ENCODE data around the gene KLHL20. TPM values are rescaled to one million over a fixed set of nuclear protein-coding genes. Genes with fewer than 3 reads are reported as not detected.
"Not testable (repeated sequence)": the region's sequence is repeated elsewhere in the genome, so short reads cannot be mapped to it uniquely, and the experiment has no call there.

KLHL20 gene
- total RNA-seq, 1 experiment from 2014 or later = 15.3 TPM

GRCh38 chr1:173758980-173759379 is 44.2 kb downstream of the KLHL20 start:
- H3K27ac ChIP-seq = no peak overlapping the region
- DNase-seq = no peak
- BruUV-seq (replicated peaks) = no TSS peak

GRCh38 chr1:173764331-173764730 is 49.5 kb downstream of the KLHL20 start:
- CTCF ChIA-PET; POLR2A ChIA-PET (ENCODE audit: unreplicated experiment); H3K4me2 ChIP-seq; H4K20me1 ChIP-seq (ENCODE audit: insufficient read depth); H3F3A ChIP-seq (ENCODE audit: insufficient read depth, low read depth); H3K27ac ChIP-seq; DNase-seq; H3K36me3 ChIP-seq (ENCODE audit: low read depth); H3K4me3 ChIP-seq; H2AFZ ChIP-seq; H3K79me2 ChIP-seq (ENCODE audit: low read depth); BruUV-seq (replicated peaks); intact Hi-C loops (cut with micrococcal nuclease; ENCODE audit: unreplicated experiment); H3K4me1 ChIP-seq (replicated peaks; ENCODE audit: insufficient read depth); H3K9me2 ChIP-seq (ENCODE audit: insufficient read depth); H3K9me3 ChIP-seq (ENCODE audit: insufficient read depth, low read depth); H3K27me3 ChIP-seq (ENCODE audit: insufficient read depth, low read depth): not testable (repeated sequence)

More at GRCh38 chr1:173758980-173759379, 44.2 kb downstream of the KLHL20 start:
- Histone ChIP-seq H3K4me2 (no peak overlapping the region), H3K36me3 (ENCODE audit: low read depth) (no peaks in the 10 kb centered on the region), H4K20me1 (ENCODE audit: insufficient read depth) (no peaks in the 10 kb centered on the region), H3K4me3 (no peak overlapping the region), H3K9me3 (ENCODE audit: insufficient read depth, low read depth) (no peaks in the 10 kb centered on the region; the same call in 1 of the 2 replicates), H3F3A (ENCODE audit: insufficient read depth, low read depth) (no peaks in the 10 kb centered on the region), H3K27me3 (ENCODE audit: insufficient read depth, low read depth) (no peaks in the 10 kb centered on the region), H2AFZ (no peak overlapping the region), H3K4me1 (replicated peaks; ENCODE audit: insufficient read depth) (no peaks in the 10 kb centered on the region), H3K79me2 (ENCODE audit: low read depth) (no peaks in the 10 kb centered on the region), H3K9me2 (ENCODE audit: insufficient read depth) (no peaks in the 10 kb centered on the region)
- TF ChIP-seq EZH2 (IDR thresholded peaks at IDR 0.05; ENCODE audit: low read depth) = no peak
- no peak for TF ChIP-seq CTCF (conservative IDR thresholded peaks at IDR 0.05)
- ChIA-PET POLR2A (ENCODE audit: unreplicated experiment) (interaction anchor here (0.6 kb wide), 1 partner anchor 316 kb away, joined by 7 read pairs; no protein-coding TSS in a partner anchor), CTCF (no interaction called here)
- intact Hi-C loops (cut with micrococcal nuclease; ENCODE audit: unreplicated experiment) = no loop called here

- DNase-seq = no peak
- intact Hi-C loops (cut with micrococcal nuclease; ENCODE audit: unreplicated experiment) = no loop called here
- Histone ChIP-seq H3K9me3 (ENCODE audit: insufficient read depth, low read depth) (no peaks in the 10 kb centered on the region), H4K20me1 (ENCODE audit: insufficient read depth) (no peaks in the 10 kb centered on the region), H3K4me3 (no peak overlapping the region), H3K27me3 (ENCODE audit: insufficient read depth, low read depth) (no peaks in the 10 kb centered on the region), H3K4me2 (no peak overlapping the region), H3K36me3 (ENCODE audit: low read depth) (peaks cover 3% of the 10 kb centered on the region; the same call in 1 of the 2 replicates), H3K27ac (no peak overlapping the region), H3K4me1 (replicated peaks; ENCODE audit: insufficient read depth) (no peaks in the 10 kb centered on the region), H3K9me2 (ENCODE audit: insufficient read depth) (no peaks in the 10 kb centered on the region), H2AFZ (no peak overlapping the region), H3F3A (ENCODE audit: insufficient read depth, low read depth) (no peaks in the 10 kb centered on the region), H3K79me2 (ENCODE audit: low read depth) (no peaks in the 10 kb centered on the region)
- ChIA-PET POLR2A (ENCODE audit: unreplicated experiment) (no interaction called here), CTCF (no interaction called here)
- TF ChIP-seq CTCF (conservative IDR thresholded peaks at IDR 0.05) (no peak), EZH2 (IDR thresholded peaks at IDR 0.05; ENCODE audit: low read depth) (no peak)
- no TSS peak for BruUV-seq (replicated peaks)
Observed at GRCh38 chr1:173768206-173768605, 53.4 kb downstream of the KLHL20 start.

- POLR2A ChIA-PET (ENCODE audit: unreplicated experiment) = no interaction called here
- CTCF ChIA-PET = no interaction called here
Observed at GRCh38 chr1:173768827-173769226, 54.0 kb downstream of the KLHL20 start.

GRCh38 chr1:173770330-173770729 is 55.5 kb downstream of the KLHL20 start:
- H4K20me1 ChIP-seq (ENCODE audit: insufficient read depth); H3K9me2 ChIP-seq (ENCODE audit: insufficient read depth); H3K4me3 ChIP-seq; H3K9me3 ChIP-seq (ENCODE audit: insufficient read depth, low read depth); H3K4me1 ChIP-seq (replicated peaks; ENCODE audit: insufficient read depth); H3K4me2 ChIP-seq; H3K27ac ChIP-seq; BruUV-seq (replicated peaks); intact Hi-C loops (cut with micrococcal nuclease; ENCODE audit: unreplicated experiment); H3F3A ChIP-seq (ENCODE audit: insufficient read depth, low read depth); H3K36me3 ChIP-seq (ENCODE audit: low read depth); CTCF ChIA-PET; H2AFZ ChIP-seq; H3K27me3 ChIP-seq (ENCODE audit: insufficient read depth, low read depth); H3K79me2 ChIP-seq (ENCODE audit: low read depth); DNase-seq: not testable (repeated sequence)
- POLR2A ChIA-PET (ENCODE audit: unreplicated experiment) = interaction anchor here (0.6 kb wide), 1 partner anchor 40 kb away, joined by 22 read pairs; no protein-coding TSS in a partner anchor

More at GRCh38 chr1:173768827-173769226, 54.0 kb downstream of the KLHL20 start:
- Histone ChIP-seq H3K4me3 (no peak overlapping the region), H2AFZ (no peak overlapping the region), H4K20me1 (ENCODE audit: insufficient read depth) (no peaks in the 10 kb centered on the region), H3K9me3 (ENCODE audit: insufficient read depth, low read depth) (no peaks in the 10 kb centered on the region), H3K27ac (no peak overlapping the region), H3K4me2 (no peak overlapping the region), H3K27me3 (ENCODE audit: insufficient read depth, low read depth) (no peaks in the 10 kb centered on the region), H3K79me2 (ENCODE audit: low read depth) (no peaks in the 10 kb centered on the region), H3K9me2 (ENCODE audit: insufficient read depth) (no peaks in the 10 kb centered on the region), H3F3A (ENCODE audit: insufficient read depth, low read depth) (no peaks in the 10 kb centered on the region), H3K36me3 (ENCODE audit: low read depth) (peaks cover 3% of the 10 kb centered on the region; the same call in 1 of the 2 replicates), H3K4me1 (replicated peaks; ENCODE audit: insufficient read depth) (no peaks in the 10 kb centered on the region)
- TF ChIP-seq EZH2 (IDR thresholded peaks at IDR 0.05; ENCODE audit: low read depth) (no peak), CTCF (conservative IDR thresholded peaks at IDR 0.05) (no peak)
- BruUV-seq (replicated peaks) = no TSS peak
- intact Hi-C loops (cut with micrococcal nuclease; ENCODE audit: unreplicated experiment) = no loop called here
- no peak for DNase-seq

Data from PC-9 (cell line).